T47D (cell line): ENCODE results near the gene NPEPL1.
"Not testable (repeated sequence)": the region's sequence is repeated elsewhere in the genome, so short reads cannot be mapped to it uniquely, and the experiment has no call there.

ENCODE experiments used
- DNase-seq, 2 experiments: peaks; one replicate each; pipeline versions ENCODE4 v3.0.0 to v3.0.0-alpha.2; 2011 to 2012; ENCODE audit warnings: low read depth in 1 of 2, low spot score in 1 of 2
- JUND ChIP-seq: IDR thresholded peaks from 2 replicates; pipeline ENCODE4 v1.6.1; 2012; ENCODE audit warnings: low read depth
- in situ Hi-C: cut with HindIII; loops from 2 replicates; pipeline ENCODE4 v1.10.0; 2016; ENCODE audit warnings: low sequenced_read_pairs, low pct_unique_long_range_greater_than_20kb

Gene NPEPL1

DNA sequence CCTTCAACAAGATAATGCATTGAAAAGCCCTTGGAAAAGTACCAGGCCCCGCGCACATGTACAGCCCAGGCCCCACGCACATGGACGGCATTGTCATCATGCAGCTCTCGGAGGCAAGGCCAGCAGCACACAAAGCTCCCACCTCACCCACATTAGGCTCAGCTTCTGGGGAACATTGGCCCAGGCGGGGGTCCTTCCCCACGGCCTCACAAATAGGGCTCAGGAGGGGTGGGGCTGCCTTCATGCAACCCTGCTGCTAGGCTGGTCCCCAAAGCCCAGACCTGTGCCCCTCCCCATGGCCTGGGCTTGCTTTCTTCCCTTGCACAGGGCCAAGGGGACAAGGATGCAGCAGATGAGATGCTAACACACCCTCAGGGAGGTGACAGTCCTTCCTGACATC, 26.7 kb downstream of the NPEPL1 start:
- in situ Hi-C loops: no loop called here
- no peak for TF ChIP-seq JUND
- DNase-seq: no peak

GRCh38 chr20:58719971-58720371, 27.4 kb downstream of the NPEPL1 start:
- in situ Hi-C loops: no loop called here
- DNase-seq: peak; percentile 51 to 59
- TF ChIP-seq JUND: no peak

DNA sequence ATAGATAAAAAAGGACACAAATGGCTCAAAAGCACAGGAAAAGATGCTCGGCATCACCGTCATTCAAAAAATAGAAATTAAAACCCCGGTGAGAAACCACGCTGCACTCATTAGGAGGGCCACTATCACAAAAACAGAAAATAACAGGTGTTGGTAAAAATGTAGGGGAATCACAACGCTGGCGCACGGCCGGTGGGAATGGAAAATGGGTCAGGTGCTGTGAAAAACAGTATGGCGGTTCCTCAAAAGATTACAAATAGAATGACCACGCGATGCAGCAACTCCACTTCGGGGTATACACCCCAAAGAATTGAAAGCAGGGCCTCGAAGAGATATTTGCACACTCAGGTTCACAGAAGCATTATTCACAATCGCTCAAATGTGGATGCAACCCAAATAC, 28.3 kb downstream of the NPEPL1 start:
- no peak for DNase-seq
- TF ChIP-seq JUND: no peak
- in situ Hi-C loops: no loop called here

DNA sequence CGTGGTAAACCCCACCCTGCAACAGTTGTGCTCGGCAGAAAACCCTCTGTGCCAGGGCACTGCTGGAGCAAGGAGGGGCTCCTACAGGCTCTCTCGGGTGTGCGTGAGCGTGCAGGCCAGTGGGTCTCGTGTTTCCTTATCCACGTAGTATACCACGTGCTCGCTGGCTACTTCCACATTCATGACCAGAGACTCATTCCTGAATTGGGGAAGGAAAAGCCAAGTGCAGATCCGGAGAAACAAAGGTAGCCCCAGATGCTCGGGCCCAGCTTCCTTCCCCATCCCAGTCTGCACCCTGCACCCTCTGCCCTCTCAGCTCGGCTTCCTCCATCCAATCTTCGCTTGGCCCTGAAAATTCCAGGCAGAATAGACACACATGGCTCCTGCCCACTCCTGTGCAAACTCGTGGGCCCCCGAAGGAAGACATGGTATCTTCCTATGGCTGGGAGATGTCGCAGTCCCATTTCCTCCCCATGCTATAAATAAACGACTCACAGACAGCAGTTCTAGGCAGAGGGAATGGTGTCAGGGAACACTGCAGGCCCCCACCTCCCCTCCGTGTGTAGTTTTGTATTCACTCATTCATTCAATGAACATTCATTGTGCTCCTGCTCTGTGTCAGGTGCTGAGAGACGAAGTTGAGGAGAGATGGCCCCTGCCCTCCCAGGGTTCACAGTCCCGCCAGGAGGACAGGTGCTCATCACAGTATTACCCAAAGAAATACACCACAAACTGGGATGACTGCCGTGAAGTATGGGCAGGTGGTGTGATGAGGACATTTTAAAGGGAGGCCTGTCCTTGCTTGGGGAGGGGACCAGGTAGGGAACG, 29.6 kb downstream of the NPEPL1 start:
- DNase-seq: no peak
- in situ Hi-C loops: no loop called here
- no peak for TF ChIP-seq JUND

- no peak for DNase-seq
- no peak for TF ChIP-seq JUND
- in situ Hi-C loops: no loop called here
These were observed 30.5 kb downstream of the NPEPL1 start for GRCh38 chr20:58722877-58723627.

DNA sequence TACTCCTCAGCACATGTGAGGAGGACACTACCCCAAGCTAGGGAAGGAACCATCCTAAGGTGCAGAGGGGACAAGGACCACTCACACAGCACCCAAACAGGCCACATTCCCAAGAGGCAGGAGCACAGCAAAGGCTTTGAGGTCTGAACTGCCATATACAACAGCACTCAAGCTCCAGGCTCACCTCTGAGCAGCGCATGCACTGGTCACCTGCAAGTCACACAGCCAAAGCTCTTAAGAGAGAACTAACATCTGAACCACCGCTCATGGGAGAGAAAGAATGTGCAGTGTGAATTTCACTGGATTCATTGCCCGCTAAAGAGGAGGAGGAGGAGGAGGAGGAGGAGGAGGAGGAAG, 31.0 kb downstream of the NPEPL1 start:
- in situ Hi-C loops: no loop called here
- no peak for DNase-seq
- TF ChIP-seq JUND: no peak

DNA sequence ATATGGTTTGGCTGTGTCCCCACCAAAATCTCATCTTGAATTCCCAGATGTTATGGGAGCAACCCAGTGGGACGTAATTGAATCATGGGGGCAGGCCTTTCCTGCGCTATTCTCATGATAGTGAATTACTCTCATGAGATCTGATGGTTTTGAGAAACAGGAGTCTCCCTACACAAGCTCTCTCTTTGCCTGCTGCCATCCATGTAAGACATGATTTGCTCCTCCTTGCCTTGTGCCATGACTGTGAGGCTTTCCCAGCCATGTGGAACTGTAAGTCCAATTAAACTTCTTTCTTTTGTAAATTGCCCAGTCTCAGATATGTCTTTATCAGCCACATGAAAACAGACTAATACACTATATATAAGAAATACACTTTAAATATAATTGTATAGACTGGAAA, 33.6 kb downstream of the NPEPL1 start:
- in situ Hi-C loops, DNase-seq: not testable (repeated sequence)

DNA sequence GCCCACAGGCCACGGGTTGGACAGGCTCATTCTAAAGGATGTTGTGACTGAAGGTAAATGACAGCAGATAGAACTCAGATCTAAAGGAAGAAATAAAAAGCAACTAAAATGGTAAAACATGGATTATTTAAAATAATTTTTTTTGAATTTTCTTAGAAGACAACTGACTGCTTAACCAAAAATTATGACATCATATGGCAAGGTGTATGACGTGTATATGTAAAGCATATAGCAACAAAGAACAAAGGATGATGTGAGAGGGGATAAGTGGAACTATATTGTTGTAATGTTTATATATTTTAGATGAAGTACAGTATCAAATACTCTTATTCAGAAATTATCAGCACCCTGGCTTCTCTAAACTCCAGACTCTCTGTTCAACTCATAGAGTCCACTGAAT, 38.6 kb downstream of the NPEPL1 start:
- no peak for DNase-seq
- TF ChIP-seq JUND: no peak
- in situ Hi-C loops: no loop called here

DNA sequence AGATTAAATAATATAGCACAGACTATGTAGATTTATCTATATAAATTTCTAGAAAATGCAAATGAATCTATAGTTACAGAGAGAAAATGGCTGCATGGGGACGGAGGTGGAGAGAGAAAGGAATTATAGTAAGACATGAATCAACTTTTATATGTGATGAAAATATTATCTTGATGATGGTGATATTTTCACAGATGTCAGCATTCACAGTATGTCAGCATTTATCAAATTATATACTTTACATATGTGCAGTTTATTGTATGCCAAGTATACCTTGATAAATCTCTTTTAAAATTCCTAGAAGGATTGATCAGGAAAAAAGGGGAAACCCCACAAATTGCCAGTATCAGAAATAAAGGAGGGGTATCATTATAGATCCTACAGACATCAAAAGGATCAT, 44.6 kb downstream of the NPEPL1 start:
- in situ Hi-C loops: no loop called here
- DNase-seq: no peak
- no peak for TF ChIP-seq JUND

GRCh38 chr20:58740356-58741308, 48.0 kb downstream of the NPEPL1 start:
- in situ Hi-C loops: no loop called here
- no peak for DNase-seq
- no peak for TF ChIP-seq JUND

DNA sequence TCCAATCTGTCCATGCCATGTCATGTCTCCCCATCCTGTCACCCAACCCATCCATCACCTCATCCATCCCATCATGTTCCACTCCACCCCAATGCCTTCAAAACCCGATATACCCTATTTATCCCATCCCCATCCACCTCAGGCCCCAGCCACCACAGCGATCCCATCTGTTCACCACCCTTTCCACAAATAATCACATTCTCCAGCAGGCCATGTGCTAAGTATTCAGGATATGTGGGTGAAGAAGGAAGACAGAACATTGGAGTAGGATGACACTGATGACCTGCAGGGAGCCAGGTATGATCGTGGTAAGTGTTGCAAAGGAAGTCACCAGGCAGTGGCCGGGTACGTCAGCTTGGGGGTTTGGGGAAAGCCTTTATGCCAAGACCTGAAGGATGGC, 48.8 kb downstream of the NPEPL1 start:
- no peak for DNase-seq
- no peak for TF ChIP-seq JUND
- in situ Hi-C loops: no loop called here

- no peak for DNase-seq
- no peak for TF ChIP-seq JUND
- in situ Hi-C loops: no loop called here
These were observed 50.3 kb downstream of the NPEPL1 start for GRCh38 chr20:58742668-58743566.
